Trophoblast cell (in vitro differentiated cells and primary cell): Measurements from ENCODE around the gene LMBRD2.

Experiments used
- DNase-seq, 2 donors: peaks; one replicate each; pipeline ENCODE4 v3.0.0-alpha.2; 2016
- H2AFZ ChIP-seq: 2 replicates; pipeline ENCODE4 v1.6.1; 2013; ENCODE audit warnings: low read length, moderate library complexity, mild to moderate bottlenecking; ENCODE audit not compliant: insufficient read depth, poor library complexity
- H2AK5ac ChIP-seq: 2 replicates; pipeline ENCODE4 v1.6.1; 2013; ENCODE audit warnings: mild to moderate bottlenecking, low read length
- H2BK120ac ChIP-seq: 2 replicates; pipeline ENCODE4 v1.6.1; 2013; ENCODE audit warnings: low read length, mild to moderate bottlenecking, moderate library complexity; ENCODE audit not compliant: insufficient read depth, poor library complexity
- H2BK12ac ChIP-seq: 2 replicates; pipeline ENCODE4 v1.6.1; 2013; ENCODE audit warnings: mild to moderate bottlenecking, low read length, moderate library complexity
- H2BK5ac ChIP-seq: 2 replicates; pipeline ENCODE4 v1.6.1; 2013; ENCODE audit warnings: low read length, low read depth, moderate library complexity, mild to moderate bottlenecking; ENCODE audit not compliant: poor library complexity
- H3K14ac ChIP-seq: 2 replicates; pipeline ENCODE4 v1.6.1; 2013; ENCODE audit warnings: mild to moderate bottlenecking, low read length
- H3K18ac ChIP-seq: 2 replicates; pipeline ENCODE4 v1.6.1; 2013; ENCODE audit warnings: mild to moderate bottlenecking, low read length
- H3K23ac ChIP-seq: 2 replicates; pipeline ENCODE4 v1.6.1; 2013; ENCODE audit warnings: low read length
- H3K27ac ChIP-seq: 2 replicates; pipeline ENCODE4 v1.5.1; 2013; ENCODE audit warnings: low read depth, mild to moderate bottlenecking, inconsistent platforms, low read length, moderate library complexity
- H3K27me3 ChIP-seq: 2 replicates; pipeline ENCODE4 v1.6.1; 2013; ENCODE audit warnings: inconsistent platforms, mild to moderate bottlenecking, low read length, moderate library complexity; ENCODE audit not compliant: insufficient read depth
- H3K36me3 ChIP-seq, 2 experiments: 1 replicate in 1 of 2; 2 replicates in 1 of 2; pipeline ENCODE4 v1.6.1; 2013; ENCODE audit warnings: low read length in 2 of 2, mild to moderate bottlenecking in 2 of 2, moderate library complexity in 1 of 2; ENCODE audit not compliant: insufficient read depth in 2 of 2, control insufficient read depth in 1 of 2
- H3K4ac ChIP-seq: 2 replicates; pipeline ENCODE4 v1.6.1; 2013; ENCODE audit warnings: low read depth, mild to moderate bottlenecking, low read length, moderate library complexity
- H3K4me1 ChIP-seq, 2 experiments: 1 replicate in 1 of 2; 2 replicates in 1 of 2; pipeline ENCODE4 v1.6.1; 2013; ENCODE audit warnings: low read length in 2 of 2, mild to moderate bottlenecking in 2 of 2, moderate library complexity in 1 of 2; ENCODE audit not compliant: insufficient read depth in 2 of 2, control insufficient read depth in 1 of 2
- H3K4me2 ChIP-seq: 2 replicates; pipeline ENCODE4 v1.6.1; 2013; ENCODE audit warnings: inconsistent platforms, mild to moderate bottlenecking, low read length, moderate library complexity
- H3K4me3 ChIP-seq: 2 replicates; pipeline ENCODE4 v1.5.1; 2013; ENCODE audit warnings: mild to moderate bottlenecking, low read depth, low read length, inconsistent platforms
- H3K79me1 ChIP-seq: one replicate; pipeline ENCODE4 v1.6.1; 2013; ENCODE audit warnings: low read length
- H3K79me2 ChIP-seq: 2 replicates; pipeline ENCODE4 v1.6.1; 2013; ENCODE audit warnings: low read length, mild to moderate bottlenecking; ENCODE audit not compliant: control insufficient read depth, insufficient read depth, poor library complexity
- H3K9ac ChIP-seq: 2 replicates; pipeline ENCODE4 v1.6.1; 2013; ENCODE audit warnings: mild to moderate bottlenecking, low read length
- H3K9me3 ChIP-seq: 2 replicates; pipeline ENCODE4 v1.6.1; 2013; ENCODE audit warnings: low read depth, mild to moderate bottlenecking, control low read depth, inconsistent platforms, low read length; ENCODE audit not compliant: insufficient read depth
- H4K12ac ChIP-seq: 2 replicates; pipeline ENCODE4 v1.6.1; 2013; ENCODE audit warnings: low read depth, mild to moderate bottlenecking, low read length, moderate library complexity
- H4K8ac ChIP-seq: 2 replicates; pipeline ENCODE4 v1.6.1; 2013; ENCODE audit warnings: low read depth, mild to moderate bottlenecking, low read length, moderate library complexity
- H4K91ac ChIP-seq: one replicate; pipeline ENCODE4 v1.6.1; 2013; ENCODE audit warnings: low read depth, mild to moderate bottlenecking, low read length, moderate library complexity
- WGBS: extraction: QIAGEN DNeasy Blood & Tissue Kit; methylation state at CpG from one replicate; pipeline ENCODE4 v1.1.7; 2013; ENCODE audit warnings: missing lambda C conversion rate; ENCODE audit not compliant: insufficient read length, insufficient coverage; ENCODE audit errors: extremely low coverage; 5-methylcytosine and 5-hydroxymethylcytosine counted together

The LMBRD2 gene

DNA sequence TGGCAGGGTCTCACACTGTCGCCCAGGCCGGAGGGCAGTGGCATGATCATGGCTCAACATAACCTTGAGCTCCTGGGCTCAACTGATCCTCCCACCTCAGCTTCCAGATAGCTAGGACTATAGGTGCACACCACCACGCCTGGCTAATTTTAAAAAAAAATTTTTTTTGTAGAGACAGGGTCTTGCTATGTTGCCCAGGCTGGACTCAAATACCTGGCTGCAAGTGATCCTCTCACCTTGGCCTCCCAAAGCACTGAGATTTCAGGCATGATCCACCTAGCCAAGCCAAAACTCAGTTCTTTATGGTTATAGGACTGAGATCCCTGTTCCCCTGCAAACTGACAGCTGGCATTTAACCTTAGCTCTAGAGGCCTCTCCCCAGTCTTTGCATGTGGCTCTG is 5.3 kb downstream of the LMBRD2 start:
- Histone ChIP-seq H4K91ac (no peak overlapping the region), H3K79me2 (no peaks in the 10 kb centered on the region), H3K23ac (no peak overlapping the region), H2BK120ac (no peak overlapping the region), H3K4ac (no peak overlapping the region), H3K18ac (no peak overlapping the region), H2AK5ac (no peak overlapping the region), H4K12ac (no peak overlapping the region), H2BK5ac (no peak overlapping the region), H3K36me3 (peaks cover 0 to 2% of the 10 kb centered on the region in 2 experiments), H3K14ac (no peak overlapping the region), H4K8ac (no peak overlapping the region), H3K9ac (no peak overlapping the region), H3K4me3 (no peak overlapping the region), H2AFZ (no peak overlapping the region), H2BK12ac (no peak overlapping the region), H3K9me3 (no peaks in the 10 kb centered on the region), H3K4me2 (no peak overlapping the region), H3K27ac (no peak overlapping the region), H3K4me1 (peaks cover 0 to 2% of the 10 kb centered on the region in 2 experiments), H3K79me1 (peaks cover under 1% of the 10 kb centered on the region), H3K27me3 (no peaks in the 10 kb centered on the region)
- no peak for DNase-seq
- WGBS, result no CpG with 5 or more reads among the region's 3 CpGs

DNA sequence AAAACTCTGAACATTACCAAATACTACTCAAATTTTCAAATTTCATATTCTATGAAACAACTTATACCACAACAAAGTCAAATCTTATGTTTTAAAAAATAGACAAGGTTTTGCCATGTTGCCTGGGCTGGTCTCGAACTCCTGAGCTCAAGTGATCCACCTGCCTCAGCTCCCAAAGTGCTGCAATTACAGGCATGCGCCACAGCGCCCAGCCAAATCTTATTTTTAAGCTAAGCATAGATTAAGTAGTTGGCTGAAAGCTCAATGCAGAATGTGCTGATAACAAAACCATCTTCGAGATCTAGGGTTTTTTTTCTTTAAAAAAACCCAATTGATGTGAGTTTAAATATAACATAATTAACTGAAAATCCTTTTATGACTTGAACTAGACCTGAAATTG is 6.4 kb downstream of the LMBRD2 start:
- H3K36me3 ChIP-seq, result peaks cover 0 to 2% of the 10 kb centered on the region in 2 experiments
- H3K9me3 ChIP-seq, result no peaks in the 10 kb centered on the region
- H3K23ac ChIP-seq, result no peak overlapping the region
- no peak overlapping the region for H2BK12ac ChIP-seq
- no peak overlapping the region for H3K4ac ChIP-seq
- no peak overlapping the region for H3K4me2 ChIP-seq
- WGBS, result no CpG with 5 or more reads among the region's 4 CpGs
- H3K18ac ChIP-seq, result no peak overlapping the region
- H4K91ac ChIP-seq, result no peak overlapping the region
- H2AFZ ChIP-seq, result no peak overlapping the region
- H3K14ac ChIP-seq, result no peak overlapping the region
- H4K8ac ChIP-seq, result no peak overlapping the region
- DNase-seq, result no peak
- no peaks in the 10 kb centered on the region for H3K27me3 ChIP-seq
- no peak overlapping the region for H3K27ac ChIP-seq
- no peaks in the 10 kb centered on the region for H3K79me2 ChIP-seq
- no peaks in the 10 kb centered on the region for H3K79me1 ChIP-seq
- H2AK5ac ChIP-seq, result no peak overlapping the region
- H3K9ac ChIP-seq, result no peak overlapping the region
- no peaks in the 10 kb centered on the region for H3K4me1 ChIP-seq
- H2BK5ac ChIP-seq, result no peak overlapping the region
- no peak overlapping the region for H4K12ac ChIP-seq
- no peak overlapping the region for H3K4me3 ChIP-seq
- no peak overlapping the region for H2BK120ac ChIP-seq

DNA sequence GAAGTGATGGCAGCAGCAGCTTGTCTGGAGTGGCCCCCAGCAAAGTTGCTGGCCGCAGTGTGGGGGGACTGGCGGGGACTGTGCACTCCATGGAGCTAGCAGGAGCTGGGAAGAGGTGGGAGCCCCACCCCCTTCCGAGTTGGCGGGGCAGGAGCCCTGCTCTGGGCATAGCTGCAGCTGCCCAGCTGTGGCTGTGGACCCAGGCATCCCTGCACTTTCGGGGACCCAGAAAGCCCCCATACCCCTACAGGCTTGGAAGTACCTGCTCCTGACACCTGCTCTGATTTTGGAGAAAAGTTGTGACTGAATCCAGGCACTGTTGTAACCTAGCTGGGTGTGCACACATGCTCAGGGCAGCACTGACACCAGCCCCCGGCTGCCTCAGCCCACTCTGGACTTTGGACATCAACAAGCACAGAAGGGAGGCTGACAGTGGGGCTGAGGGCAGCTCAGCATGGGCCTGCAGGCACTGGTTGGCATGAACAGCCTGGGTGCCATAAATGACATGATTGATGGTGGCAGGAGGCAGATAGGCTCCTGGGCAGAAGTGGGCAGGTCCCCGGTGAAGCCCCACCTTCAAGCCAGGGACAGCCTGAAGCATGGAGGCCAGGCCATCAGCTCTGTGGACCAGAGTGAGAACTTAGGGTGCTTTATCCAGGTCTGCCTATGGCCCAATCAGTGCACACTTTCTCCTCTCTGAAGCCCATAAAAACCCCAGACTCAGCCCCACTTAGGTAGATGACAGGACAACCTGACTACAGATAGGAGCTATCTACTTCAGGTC is 12.6 kb downstream of the LMBRD2 start:
- no CpG with 5 or more reads among the region's 7 CpGs for WGBS

DNA sequence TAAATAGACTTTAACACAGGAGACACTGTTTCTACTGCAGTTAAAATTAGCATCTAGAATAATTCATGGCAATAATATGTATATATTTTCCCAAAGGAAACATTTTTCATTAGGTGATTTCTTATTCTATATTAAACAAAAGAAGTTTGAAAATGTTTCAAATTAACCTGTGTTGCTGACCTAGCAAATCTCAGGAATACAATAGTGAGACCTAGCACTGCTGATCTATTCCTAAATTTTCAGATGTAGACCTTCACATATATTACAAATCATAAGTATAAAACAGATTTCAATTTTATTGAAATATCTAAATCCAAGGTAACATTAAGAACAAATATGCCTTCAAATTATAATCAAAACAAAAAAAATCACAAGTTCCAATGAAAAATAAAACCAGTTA is 15.1 kb downstream of the LMBRD2 start:
- no peak overlapping the region for H2BK12ac ChIP-seq
- no peaks in the 10 kb centered on the region for H3K79me1 ChIP-seq

More for the DNA sequence above, 12.6 kb downstream of the LMBRD2 start:
- Histone ChIP-seq H3K9ac (no peak overlapping the region), H2BK120ac (no peak overlapping the region), H4K8ac (no peak overlapping the region), H3K18ac (no peak overlapping the region), H2AK5ac (no peak overlapping the region), H3K14ac (no peak overlapping the region), H2BK5ac (no peak overlapping the region), H4K91ac (no peak overlapping the region), H3K4me2 (no peak overlapping the region), H3K27ac (no peak overlapping the region), H3K79me2 (no peaks in the 10 kb centered on the region), H2BK12ac (no peak overlapping the region), H3K4me3 (no peak overlapping the region), H3K79me1 (no peaks in the 10 kb centered on the region), H3K9me3 (no peaks in the 10 kb centered on the region), H4K12ac (no peak overlapping the region), H3K27me3 (no peaks in the 10 kb centered on the region), H3K36me3 (peaks cover 3 to 7% of the 10 kb centered on the region in 2 experiments), H3K4ac (no peak overlapping the region), H2AFZ (no peak overlapping the region), H3K4me1 (no peaks in the 10 kb centered on the region), H3K23ac (no peak overlapping the region)
- DNase-seq, result no peak

More for the DNA sequence above, 15.1 kb downstream of the LMBRD2 start:
- H3K14ac ChIP-seq, result no peak overlapping the region
- no peak overlapping the region for H2BK5ac ChIP-seq
- H3K27ac ChIP-seq, result no peak overlapping the region
- H3K79me2 ChIP-seq, result no peaks in the 10 kb centered on the region
- no peak overlapping the region for H2AFZ ChIP-seq
- H3K27me3 ChIP-seq, result no peaks in the 10 kb centered on the region
- no peak for DNase-seq
- no peak overlapping the region for H4K8ac ChIP-seq
- H3K4me3 ChIP-seq, result no peak overlapping the region
- H2AK5ac ChIP-seq, result no peak overlapping the region
- H4K91ac ChIP-seq, result no peak overlapping the region
- no peaks in the 10 kb centered on the region for H3K9me3 ChIP-seq
- no peak overlapping the region for H2BK120ac ChIP-seq
- no peak overlapping the region for H3K9ac ChIP-seq
- H4K12ac ChIP-seq, result no peak overlapping the region
- peaks cover 3 to 5% of the 10 kb centered on the region in 2 experiments for H3K36me3 ChIP-seq
- H3K23ac ChIP-seq, result no peak overlapping the region
- H3K4me1 ChIP-seq, result no peaks in the 10 kb centered on the region
- no peak overlapping the region for H3K18ac ChIP-seq
- H3K4ac ChIP-seq, result no peak overlapping the region
- H3K4me2 ChIP-seq, result no peak overlapping the region
